Measurements from ENCODE around the gene CDK5. TPM values are rescaled to one million over a fixed set of nuclear protein-coding genes. Genes with fewer than 3 reads are reported as not detected.
"Not testable (repeated sequence)": the region's sequence is repeated elsewhere in the genome, so short reads cannot be mapped to it uniquely, and the experiment has no call there.

The CDK5 gene
- total RNA-seq, 2 experiments from 2014 or later: 12.5 to 16.7 TPM

- peak overlapping the region; percentile 66 for H3K4me3 Mint-ChIP-seq
- H3K36me3 Mint-ChIP-seq (ENCODE audit: low read depth): peaks cover 9% of the 10 kb centered on the region
- ATAC-seq (no peak), DNase-seq (no peak)
- ChIA-PET CTCF (interaction anchor here (0.7 to 4.7 kb wide), 11 partner anchors 9 to 151 kb away, joined by 3 to 43 read pairs (median 4); partner anchors contain the start of gene ABCB8), POLR2A (no interaction called here)
- peaks cover 52% of the 10 kb centered on the region for H3K4me1 Mint-ChIP-seq
- no peaks in the 10 kb centered on the region for H3K9me3 Mint-ChIP-seq (ENCODE audit: low read depth)
- intact Hi-C loops (cut with DNase I, micrococcal nuclease): no loop called here
- H3K27ac Mint-ChIP-seq: peak overlapping the region; percentile 80
- peaks cover 9% of the 10 kb centered on the region for H3K27me3 Mint-ChIP-seq
Observed at GRCh38 chr7:151017370-151017952, 40.2 kb downstream of the CDK5 start.

- Mint-ChIP-seq H3K4me3 (peak overlapping the region; percentile 66), H3K27me3 (peaks cover 9% of the 10 kb centered on the region), H3K9me3 (ENCODE audit: low read depth) (no peaks in the 10 kb centered on the region), H3K36me3 (ENCODE audit: low read depth) (peaks cover 9% of the 10 kb centered on the region), H3K27ac (peak overlapping the region; percentile 80), H3K4me1 (peaks cover 58% of the 10 kb centered on the region)
- DNase-seq (no peak), ATAC-seq (no peak)
- CTCF ChIA-PET: interaction anchor here (0.6 to 1.5 kb wide), 6 partner anchors 9 to 450 kb away, joined by 3 to 5 read pairs (median 4); partner anchors contain the start of genes ABCB8 and GIMAP4
- intact Hi-C loops (cut with DNase I, micrococcal nuclease): no loop called here
- POLR2A ChIA-PET: no interaction called here
Observed at GRCh38 chr7:151016942-151017341, 40.8 kb downstream of the CDK5 start.

DNA sequence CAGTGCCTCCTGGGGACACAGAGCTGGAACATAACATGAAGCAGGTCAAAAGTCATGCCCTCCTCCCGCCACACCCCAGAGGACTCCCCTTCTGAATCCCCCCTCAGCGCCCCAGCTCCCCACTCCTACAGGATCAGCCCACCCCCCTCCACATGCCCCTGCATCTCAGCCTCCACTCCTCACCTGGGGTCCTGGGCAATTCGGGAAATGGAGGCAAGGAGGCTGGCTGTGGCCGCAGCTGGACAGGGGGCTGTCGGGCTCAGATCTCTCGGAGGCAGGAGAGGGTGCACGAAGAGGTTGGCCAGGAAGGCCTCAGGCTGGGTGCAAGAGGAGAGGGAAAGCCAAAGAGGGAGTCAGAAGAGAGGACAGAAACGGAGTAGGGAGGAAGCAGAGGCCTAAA, 41.2 kb downstream of the CDK5 start:
- ChIA-PET CTCF (interaction anchor here (0.6 to 1.5 kb wide), 5 partner anchors 8 to 450 kb away, joined by 3 to 5 read pairs (median 4); partner anchors contain the start of gene GIMAP4), POLR2A (no interaction called here)
- no peak for ATAC-seq
- no peak overlapping the region for H3K4me3 Mint-ChIP-seq
- no peak for DNase-seq
- intact Hi-C loops (cut with DNase I, micrococcal nuclease): no loop called here
- H3K27me3 Mint-ChIP-seq: peaks cover 9% of the 10 kb centered on the region
- H3K27ac Mint-ChIP-seq: no peak overlapping the region
- peaks cover 9% of the 10 kb centered on the region for H3K36me3 Mint-ChIP-seq (ENCODE audit: low read depth)
- no peaks in the 10 kb centered on the region for H3K9me3 Mint-ChIP-seq (ENCODE audit: low read depth)
- H3K4me1 Mint-ChIP-seq: peaks cover 62% of the 10 kb centered on the region

DNA sequence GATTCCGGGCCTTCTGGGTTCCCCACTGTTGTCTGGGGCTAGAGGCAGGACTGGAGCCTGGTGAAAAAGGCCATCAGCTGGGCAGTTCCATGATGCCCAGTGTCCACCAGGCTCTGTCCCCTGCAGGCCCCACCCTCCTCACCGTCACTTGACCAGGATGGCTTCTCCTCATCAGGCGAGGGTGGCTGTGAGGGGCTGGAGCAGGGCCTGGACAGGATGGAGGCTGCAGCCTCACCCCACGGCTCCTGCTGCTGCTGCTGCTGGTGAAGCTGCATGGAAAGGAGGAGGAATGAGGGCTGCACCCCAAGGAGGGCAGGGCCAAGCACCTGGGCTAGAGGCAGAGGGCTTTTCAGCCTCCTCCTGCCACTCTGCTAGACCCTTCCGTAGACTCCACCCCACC, 41.7 kb downstream of the CDK5 start:
- no peaks in the 10 kb centered on the region for H3K9me3 Mint-ChIP-seq (ENCODE audit: low read depth)
- H3K4me1 Mint-ChIP-seq: peaks cover 66% of the 10 kb centered on the region
- no peak for DNase-seq
- no peak overlapping the region for H3K27ac Mint-ChIP-seq
- POLR2A ChIA-PET: interaction anchor here (0.7 kb wide), 1 partner anchor 491 kb away, joined by 3 read pairs; no protein-coding TSS in a partner anchor
- intact Hi-C loops (cut with DNase I, micrococcal nuclease): loop anchor here in 1 of 2 experiments (2.0 kb wide), 1 partner anchor 13 kb away; the partner anchor contains the start of gene ABCB8
- no peak overlapping the region for H3K4me3 Mint-ChIP-seq
- ATAC-seq: no peak
- H3K36me3 Mint-ChIP-seq (ENCODE audit: low read depth): peaks cover 9% of the 10 kb centered on the region
- CTCF ChIA-PET: interaction anchor here (0.8 to 1.4 kb wide), 4 partner anchors 8 to 30 kb away, joined by 3 to 5 read pairs (median 4); partner anchors contain the start of gene NOS3
- H3K27me3 Mint-ChIP-seq: peaks cover 9% of the 10 kb centered on the region

DNA sequence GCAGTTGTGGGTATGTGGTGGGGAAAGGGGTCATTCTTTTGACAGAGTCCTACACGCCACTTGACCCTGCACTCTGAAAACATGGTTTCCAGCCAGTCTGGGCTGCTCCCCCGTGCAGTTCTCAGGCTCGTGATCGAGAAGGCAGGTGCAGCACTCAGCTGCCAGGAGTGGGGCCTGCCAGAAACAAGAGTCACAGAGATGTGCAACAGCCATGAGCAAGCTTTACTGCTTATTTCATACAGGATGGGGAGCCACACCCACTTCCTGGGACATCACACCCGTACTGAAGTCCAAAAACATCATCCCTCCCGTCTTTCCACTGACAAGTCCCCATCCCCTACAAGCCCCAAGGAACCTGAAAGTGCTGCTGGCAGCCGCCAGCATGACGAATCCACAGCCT, 42.7 kb downstream of the CDK5 start:
- Mint-ChIP-seq H3K27me3 (peaks cover 2% of the 10 kb centered on the region), H3K4me3 (peak overlapping the region; percentile 78), H3K27ac (peak overlapping the region; percentile 96), H3K36me3 (ENCODE audit: low read depth) (peaks cover 9% of the 10 kb centered on the region), H3K9me3 (ENCODE audit: low read depth) (no peaks in the 10 kb centered on the region), H3K4me1 (peaks cover 76% of the 10 kb centered on the region)
- POLR2A ChIA-PET: no interaction called here
- intact Hi-C loops (cut with DNase I, micrococcal nuclease): loop anchor here (2.0 to 5.0 kb wide), 4 partner anchors 14 to 212 kb away; partner anchors contain the start of genes ABCB8 (in 1 of the 2), ABCF2 (in 1 of the 2), CDK5 (in 1 of the 2) and SLC4A2 (in 1 of the 2)
- CTCF ChIA-PET: interaction anchor here (0.7 to 1.7 kb wide), 6 partner anchors 13 to 117 kb away, joined by 3 to 6 read pairs (median 3); partner anchors contain the start of genes ABCB8 and NOS3
- peak; percentile 26 for ATAC-seq
- DNase-seq: peak; percentile 72

- Mint-ChIP-seq H3K27ac (peak overlapping the region; percentile 96), H3K36me3 (ENCODE audit: low read depth) (peaks cover 9% of the 10 kb centered on the region), H3K9me3 (ENCODE audit: low read depth) (no peaks in the 10 kb centered on the region), H3K4me3 (peak overlapping the region; percentile 78), H3K4me1 (peaks cover 77% of the 10 kb centered on the region), H3K27me3 (peaks cover 2% of the 10 kb centered on the region)
- peak; percentile 47 for ATAC-seq
- POLR2A ChIA-PET: interaction anchor here (0.6 to 1.4 kb wide), 2 partner anchors 15 to 19 kb away, joined by 4 read pairs; partner anchors contain the start of gene ABCB8
- DNase-seq: peak; percentile 95
- intact Hi-C loops (cut with DNase I, micrococcal nuclease): loop anchor here (1.0 to 5.0 kb wide), 7 partner anchors 14 to 213 kb away; partner anchors contain the start of genes ABCB8 (in 2 of the 2), ABCF2 (in 1 of the 2), CDK5 (in 1 of the 2) and SLC4A2 (in 1 of the 2)
- CTCF ChIA-PET: interaction anchor here (0.7 to 1.7 kb wide), 7 partner anchors 10 to 1447 kb away, joined by 3 to 9 read pairs (median 4); partner anchors contain the start of genes ABCB8 and ATG9B
Observed at GRCh38 chr7:151013733-151014497, 43.8 kb downstream of the CDK5 start.

GRCh38 chr7:151013356-151013732, 44.4 kb downstream of the CDK5 start:
- DNase-seq (no peak), ATAC-seq (peak; percentile 0)
- Mint-ChIP-seq H3K36me3 (ENCODE audit: low read depth) (peaks cover 9% of the 10 kb centered on the region), H3K27me3 (no peaks in the 10 kb centered on the region), H3K9me3 (ENCODE audit: low read depth) (no peaks in the 10 kb centered on the region), H3K27ac (no peak overlapping the region), H3K4me3 (peak overlapping the region; percentile 78), H3K4me1 (peaks cover 77% of the 10 kb centered on the region)
- ChIA-PET CTCF (interaction anchor here (0.7 to 1.4 kb wide), 6 partner anchors 11 to 1448 kb away, joined by 3 to 9 read pairs (median 4); partner anchors contain the start of genes ABCB8 and ATG9B), POLR2A (interaction anchor here (1.4 kb wide), 1 partner anchor 15 kb away, joined by 4 read pairs; the partner anchor contains the start of gene ABCB8)
- intact Hi-C loops (cut with DNase I, micrococcal nuclease): loop anchor here (1.0 to 5.0 kb wide), 6 partner anchors 15 to 214 kb away; partner anchors contain the start of genes ABCB8 (in 1 of the 2), ABCF2 (in 1 of the 2), CDK5 (in 1 of the 2) and SLC4A2 (in 1 of the 2)

DNA sequence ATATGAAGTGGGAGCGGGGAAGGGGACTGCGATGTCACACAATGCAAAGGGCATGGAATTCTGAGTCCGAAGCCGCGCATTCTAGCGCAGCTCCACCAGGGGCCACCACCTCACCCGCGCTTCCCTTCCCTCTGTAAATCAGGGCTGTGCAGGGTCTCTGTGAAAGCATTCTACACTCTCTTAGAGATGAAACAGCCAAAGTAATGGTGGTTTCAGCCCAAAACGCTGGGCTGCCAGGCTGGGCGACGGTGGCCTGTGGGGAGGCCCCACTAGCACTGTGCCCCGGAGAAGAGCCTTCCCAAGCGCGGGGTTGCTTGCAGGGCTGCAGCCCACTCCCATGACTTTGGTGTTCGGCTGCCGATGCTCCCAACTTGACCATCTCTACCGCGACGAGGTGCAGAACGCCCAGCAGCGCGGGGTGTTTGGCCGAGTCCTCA, 44.8 kb downstream of the CDK5 start:
- H3K27me3 Mint-ChIP-seq: no peaks in the 10 kb centered on the region
- DNase-seq (peak; percentile 49), ATAC-seq (no peak)
- intact Hi-C loops (cut with DNase I, micrococcal nuclease): loop anchor here (1.0 to 5.0 kb wide), 6 partner anchors 15 to 214 kb away; partner anchors contain the start of genes ABCB8 (in 1 of the 2), ABCF2 (in 1 of the 2), CDK5 (in 1 of the 2) and SLC4A2 (in 1 of the 2)
- peaks cover 77% of the 10 kb centered on the region for H3K4me1 Mint-ChIP-seq
- peak overlapping the region; percentile 8 for H3K4me3 Mint-ChIP-seq
- peak overlapping the region; percentile 22 for H3K27ac Mint-ChIP-seq
- peaks cover 9% of the 10 kb centered on the region for H3K36me3 Mint-ChIP-seq (ENCODE audit: low read depth)
- ChIA-PET CTCF (interaction anchor here (0.6 to 1.4 kb wide), 4 partner anchors 15 to 38 kb away, joined by 3 to 9 read pairs (median 4); partner anchors contain the start of gene ABCB8), POLR2A (no interaction called here)
- no peaks in the 10 kb centered on the region for H3K9me3 Mint-ChIP-seq (ENCODE audit: low read depth)

- H3K9me3 Mint-ChIP-seq (ENCODE audit: low read depth): no peaks in the 10 kb centered on the region
- ChIA-PET POLR2A (interaction anchor here (0.8 kb wide), 1 partner anchor 14 kb away, joined by 6 read pairs; no protein-coding TSS in a partner anchor), CTCF (interaction anchor here (0.6 to 3.2 kb wide), 6 partner anchors 16 to 98 kb away, joined by 3 to 15 read pairs (median 3); no protein-coding TSS in a partner anchor)
- peaks cover 77% of the 10 kb centered on the region for H3K4me1 Mint-ChIP-seq
- DNase-seq: no peak
- intact Hi-C loops (cut with DNase I, micrococcal nuclease): loop anchor here (2.0 to 5.0 kb wide), 4 partner anchors 37 to 215 kb away; partner anchors contain the start of genes ABCF2 (in 1 of the 2), CDK5 (in 1 of the 2) and SLC4A2 (in 1 of the 2)
- peak overlapping the region; percentile 45 for H3K27ac Mint-ChIP-seq
- no peak for ATAC-seq
- H3K36me3 Mint-ChIP-seq (ENCODE audit: low read depth): peaks cover 9% of the 10 kb centered on the region
- no peaks in the 10 kb centered on the region for H3K27me3 Mint-ChIP-seq
- peak overlapping the region; percentile 26 for H3K4me3 Mint-ChIP-seq
Observed at GRCh38 chr7:151012031-151012692, 45.5 kb downstream of the CDK5 start.

DNA sequence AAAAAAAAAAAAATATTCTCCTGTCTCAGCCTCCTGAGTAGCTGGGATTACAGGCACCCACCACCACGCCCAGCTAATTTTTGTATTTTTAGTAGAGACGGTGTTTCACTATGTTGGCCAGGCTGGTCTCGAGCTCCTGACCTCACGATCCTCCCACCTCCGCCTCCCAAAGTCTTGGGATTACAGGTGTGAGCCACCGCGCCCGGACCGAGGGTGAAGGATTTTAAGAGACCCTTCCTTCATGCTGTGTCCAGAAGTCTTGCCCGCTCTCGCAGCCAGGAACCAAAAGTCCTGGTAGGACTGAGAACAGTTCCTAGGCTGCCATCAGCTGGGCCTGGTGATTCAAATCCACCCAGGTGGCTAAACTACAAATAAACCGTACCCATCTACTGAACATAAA, 46.1 kb downstream of the CDK5 start:
- not testable (repeated sequence) for H3K36me3 Mint-ChIP-seq (ENCODE audit: low read depth); DNase-seq; ATAC-seq; H3K27me3 Mint-ChIP-seq; H3K9me3 Mint-ChIP-seq (ENCODE audit: low read depth)
- peaks cover 75% of the 10 kb centered on the region for H3K4me1 Mint-ChIP-seq
- ChIA-PET CTCF (interaction anchor here (0.6 to 4.0 kb wide), 9 partner anchors 15 to 155 kb away, joined by 3 to 35 read pairs (median 6); partner anchors contain the start of genes ABCB8, FASTK and NOS3), POLR2A (interaction anchor here (0.6 to 0.8 kb wide), 2 partner anchors 15 to 247 kb away, joined by 4 to 6 read pairs; no protein-coding TSS in a partner anchor)
- H3K4me3 Mint-ChIP-seq: peak overlapping the region; percentile 26
- intact Hi-C loops (cut with DNase I, micrococcal nuclease): loop anchor here (2.0 to 5.0 kb wide), 4 partner anchors 37 to 216 kb away; partner anchors contain the start of genes ABCF2 (in 1 of the 2), CDK5 (in 1 of the 2) and SLC4A2 (in 1 of the 2)
- peak overlapping the region; percentile 45 for H3K27ac Mint-ChIP-seq
